GM19324 (cell line): ENCODE results near the gene FTO.

Source experiments
- ATAC-seq: cut with Tn5 transposase; IDR thresholded peaks from one replicate; pipeline ENCODE4 v1.9.1; 2021; ENCODE audit warnings: mild to moderate bottlenecking, moderate library complexity; ENCODE audit not compliant: unreplicated experiment, low FRiP score

The FTO gene

GRCh38 chr16:53775821-53776431 is 72.0 kb downstream of the FTO start:
- no peak for ATAC-seq

GRCh38 chr16:53779186-53779585 is 75.2 kb downstream of the FTO start:
- no peak for ATAC-seq

DNA sequence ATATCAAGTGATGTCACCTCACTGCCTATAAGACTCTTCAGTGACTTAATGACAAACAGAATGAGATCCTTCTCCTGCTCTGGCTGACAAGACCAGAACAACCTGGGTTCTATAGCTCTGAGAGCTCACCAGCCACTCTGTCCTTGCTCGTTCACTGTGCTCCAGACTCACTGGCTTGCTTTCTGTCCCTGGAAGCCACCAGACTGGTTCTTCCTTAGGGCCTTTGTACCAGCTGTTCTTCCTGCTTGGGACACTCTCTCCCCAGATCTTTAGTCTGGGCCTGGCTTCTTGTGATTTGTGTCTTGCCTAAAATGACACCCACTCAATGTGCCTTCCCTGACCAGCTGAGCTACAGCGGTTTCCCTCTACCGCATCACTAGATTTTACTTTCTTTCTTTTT is 76.1 kb downstream of the FTO start:
- no peak for ATAC-seq

DNA sequence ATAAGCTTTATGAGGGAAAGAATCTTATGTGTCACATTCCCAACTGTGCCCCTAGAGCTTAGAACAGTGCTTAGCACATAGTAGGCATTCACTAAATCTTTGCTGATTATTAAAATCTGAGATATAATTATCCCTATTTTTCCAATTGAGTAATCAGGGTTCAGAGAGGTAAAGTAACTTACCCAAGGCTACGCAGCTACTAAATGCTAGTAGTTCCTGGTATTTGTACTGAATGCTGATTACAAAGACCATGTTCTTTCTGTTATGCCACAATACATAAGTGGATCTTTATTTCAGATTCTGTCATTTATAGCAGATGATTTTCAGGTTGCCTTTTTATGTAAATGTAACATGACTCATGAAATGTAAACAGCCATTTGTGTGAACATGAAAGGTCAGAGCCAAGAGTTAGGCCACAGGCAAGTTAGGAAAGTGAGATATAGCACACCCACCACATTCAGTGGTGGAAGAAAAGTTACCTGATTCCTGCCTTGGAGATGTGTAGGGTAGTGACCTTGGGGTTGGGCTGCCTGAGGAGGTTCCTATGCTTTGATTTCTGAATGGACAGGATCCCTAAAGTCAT is 77.2 kb downstream of the FTO start:
- ATAC-seq = no peak

DNA sequence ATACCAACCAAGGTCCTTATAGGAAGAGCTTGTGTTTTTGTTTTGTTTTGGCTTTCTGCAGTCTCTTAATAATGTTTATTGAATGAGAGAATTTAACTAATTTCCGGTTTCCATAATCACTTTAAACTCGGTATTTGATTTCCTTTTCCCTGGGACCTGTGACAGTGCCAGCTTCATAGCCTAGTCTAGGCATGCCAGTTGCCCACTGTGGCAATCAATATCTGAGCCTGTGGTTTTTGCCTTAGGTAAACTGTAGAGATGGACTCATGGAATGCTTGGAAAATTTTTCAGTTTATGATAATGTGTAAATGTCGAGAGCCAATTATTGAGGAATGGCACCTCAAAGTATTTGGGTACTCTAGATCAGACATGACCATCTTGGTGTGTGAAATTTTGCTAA is 78.2 kb downstream of the FTO start:
- no peak for ATAC-seq

- no peak for ATAC-seq
Observed at GRCh38 chr16:53784291-53784690, 80.3 kb downstream of the FTO start.

DNA sequence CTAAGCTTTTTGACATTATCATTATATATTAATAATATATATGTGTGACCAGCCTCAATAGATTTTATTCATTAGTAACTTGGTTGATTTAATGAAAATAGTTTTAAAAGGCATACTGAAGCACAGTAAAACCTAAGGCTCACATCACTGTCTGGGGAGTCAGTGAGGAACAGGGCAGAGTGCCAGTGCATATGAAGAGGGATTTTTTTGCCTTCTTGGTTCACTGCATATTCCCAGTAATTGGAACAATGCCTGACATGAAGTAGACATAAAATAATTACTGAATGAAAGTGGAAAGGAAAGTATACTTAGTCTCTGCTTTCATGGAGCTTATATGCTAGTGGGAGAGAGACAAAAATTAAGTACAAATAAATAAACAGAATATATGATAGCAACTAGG is 81.1 kb downstream of the FTO start:
- no peak for ATAC-seq

GRCh38 chr16:53785916-53786315 is 82.0 kb downstream of the FTO start:
- no peak for ATAC-seq

DNA sequence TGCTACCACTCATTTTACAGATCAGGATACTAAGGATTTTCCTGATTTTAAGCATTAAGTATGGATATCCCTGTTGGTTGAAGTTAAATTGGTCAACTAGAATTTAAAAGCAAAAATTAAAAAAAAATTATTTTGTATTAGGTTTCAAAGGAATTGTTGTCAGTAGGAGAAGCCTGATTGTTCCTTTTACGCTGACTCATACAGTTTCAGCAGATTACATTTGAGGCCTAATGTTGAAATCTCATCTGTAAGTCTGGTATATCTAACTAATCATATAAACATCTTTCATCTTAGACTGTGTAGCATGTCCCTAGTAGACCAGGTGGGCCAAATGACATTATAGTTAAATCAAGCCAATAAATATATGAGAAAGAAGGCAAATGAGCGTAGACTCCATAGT is 83.5 kb downstream of the FTO start:
- ATAC-seq = no peak

- ATAC-seq = no peak
Observed at GRCh38 chr16:53789137-53789536, 85.2 kb downstream of the FTO start.

- ATAC-seq = no peak
Observed at GRCh38 chr16:53792161-53792951, 88.4 kb downstream of the FTO start.

DNA sequence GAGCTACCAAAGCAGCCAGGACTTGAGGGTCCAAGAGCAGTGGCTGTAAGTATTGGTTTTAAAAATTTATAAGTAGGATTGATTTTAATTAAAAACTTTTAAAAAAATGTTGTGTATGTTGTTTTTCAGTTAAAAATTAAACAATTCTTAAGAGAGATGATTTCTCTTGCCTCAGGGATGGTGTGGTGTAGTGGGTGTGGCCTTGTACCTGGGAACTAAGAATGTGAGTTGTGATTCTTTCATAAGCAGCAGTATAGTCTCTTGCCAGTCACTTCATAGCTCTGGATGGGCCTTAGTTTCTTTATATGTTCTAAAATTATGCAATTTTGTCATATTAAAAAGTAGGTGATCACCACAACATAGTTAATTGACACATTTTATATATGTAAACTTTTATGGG is 99.5 kb downstream of the FTO start:
- ATAC-seq = no peak

DNA sequence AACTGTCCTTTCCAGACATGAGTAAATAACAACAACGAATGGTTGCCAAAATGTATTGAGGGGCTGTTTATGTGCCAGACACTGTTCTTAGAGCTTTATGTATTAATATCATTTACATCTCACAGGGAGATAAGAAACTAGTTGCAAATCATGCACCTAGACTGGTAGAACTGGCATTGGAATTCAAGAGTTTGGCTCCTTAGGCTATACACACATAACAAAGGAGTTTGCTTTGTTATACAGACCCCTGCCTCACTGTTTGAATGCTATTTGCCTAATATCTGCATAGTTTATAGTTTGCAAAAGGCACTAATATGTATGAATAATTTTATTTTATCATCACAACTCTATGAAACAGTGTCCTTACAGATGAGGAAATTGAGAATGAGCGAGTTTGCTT is 100.0 kb downstream of the FTO start:
- ATAC-seq = no peak

DNA sequence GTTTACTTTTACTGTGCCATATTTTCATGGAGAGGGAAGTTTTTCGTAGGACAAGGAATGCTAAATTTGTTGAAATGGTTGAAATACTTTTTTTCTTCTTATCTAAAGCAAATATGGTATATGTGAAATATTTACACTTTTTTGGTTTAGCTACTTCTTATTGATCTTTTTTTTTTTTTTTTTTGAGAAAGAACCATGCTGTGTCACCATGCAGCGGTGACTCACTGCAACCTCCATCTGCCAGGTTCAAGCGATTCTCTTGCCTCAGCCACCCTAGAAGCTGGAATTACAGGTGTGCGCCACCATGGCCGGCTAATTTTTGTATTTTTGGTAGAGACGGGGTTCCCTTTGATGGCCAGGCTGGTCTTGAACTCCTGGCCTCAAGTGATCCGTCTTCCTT is 100.5 kb downstream of the FTO start:
- ATAC-seq = no peak

DNA sequence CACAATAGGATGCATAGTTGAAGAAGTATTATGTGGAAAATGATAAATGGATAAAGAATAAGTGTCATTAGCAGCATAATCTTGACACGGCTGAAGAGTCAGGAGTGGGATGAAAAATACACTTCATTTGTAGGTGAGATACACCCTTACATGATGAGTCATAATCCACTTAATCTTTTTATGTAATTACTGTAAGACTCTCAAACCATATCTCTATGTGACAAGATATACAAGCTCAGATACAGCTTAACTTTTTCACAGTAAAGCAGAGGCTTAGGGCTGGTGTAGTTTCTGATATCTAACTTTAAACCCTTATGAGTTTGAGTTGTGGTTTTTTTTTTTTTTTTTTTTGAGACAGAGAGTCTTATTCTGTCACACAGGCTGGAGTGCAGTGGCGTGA is 101.2 kb downstream of the FTO start:
- no peak for ATAC-seq

DNA sequence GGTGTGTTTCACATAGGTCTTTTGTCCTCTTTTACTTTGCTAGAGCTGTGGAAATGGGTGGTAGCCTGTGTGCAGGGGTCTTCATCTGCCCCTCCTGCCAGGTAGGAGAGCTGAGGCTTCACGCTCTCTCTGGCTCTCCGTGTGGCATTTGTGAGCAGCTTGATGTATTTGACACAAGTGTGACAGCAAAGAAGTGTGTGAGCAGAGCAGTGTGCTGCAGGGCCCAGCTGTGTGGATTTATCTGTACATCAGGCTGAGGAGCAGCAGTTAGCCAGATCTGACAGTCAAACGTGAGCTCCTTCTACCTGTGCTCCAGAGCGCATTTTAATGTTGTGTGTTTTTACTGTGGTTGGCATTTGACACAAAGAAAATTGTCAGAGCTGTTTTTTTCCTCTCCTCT is 101.8 kb downstream of the FTO start:
- no peak for ATAC-seq

DNA sequence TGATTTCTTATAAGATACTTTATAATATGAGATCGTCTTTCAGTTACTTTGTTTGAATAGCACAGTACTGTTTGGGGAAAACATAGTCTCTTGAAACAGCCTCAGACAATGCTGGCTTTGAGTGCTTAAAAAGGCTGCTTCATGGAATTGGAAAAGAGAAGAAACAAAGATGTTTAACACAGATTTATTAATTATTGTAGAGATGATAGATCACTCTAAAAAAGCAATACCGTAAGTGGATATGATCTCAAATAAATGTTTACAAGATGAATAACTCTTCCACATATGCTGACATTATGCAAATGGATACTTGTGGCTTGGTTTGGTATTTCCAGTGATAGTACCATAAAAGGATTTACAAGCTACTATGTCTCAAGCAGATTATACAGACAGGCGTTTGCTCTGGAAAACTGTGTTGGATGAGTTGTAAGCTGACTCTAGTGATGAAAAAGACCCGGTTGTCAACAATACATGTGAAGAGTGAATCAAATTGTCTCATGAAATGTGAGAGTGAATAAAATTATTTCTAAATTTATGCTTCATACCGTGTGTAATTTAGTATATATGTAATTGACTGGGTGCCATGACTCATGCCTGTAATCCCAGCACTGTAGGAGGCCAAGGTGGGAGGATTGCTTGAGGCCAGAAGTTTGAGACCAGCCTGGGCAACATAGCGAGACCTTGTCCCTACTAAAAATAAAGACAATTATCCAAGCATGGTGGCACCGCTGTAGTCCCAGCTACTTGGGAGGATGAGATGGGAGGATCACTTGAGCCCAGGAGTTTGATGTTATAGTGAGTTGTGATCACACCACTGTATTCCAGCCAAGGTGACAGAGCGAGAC is 105.4 kb downstream of the FTO start:
- ATAC-seq = no peak

GRCh38 chr16:53812914-53813313 is 109.0 kb downstream of the FTO start:
- no peak for ATAC-seq

- ATAC-seq = no peak
Observed at GRCh38 chr16:53814801-53815200, 110.8 kb downstream of the FTO start.

DNA sequence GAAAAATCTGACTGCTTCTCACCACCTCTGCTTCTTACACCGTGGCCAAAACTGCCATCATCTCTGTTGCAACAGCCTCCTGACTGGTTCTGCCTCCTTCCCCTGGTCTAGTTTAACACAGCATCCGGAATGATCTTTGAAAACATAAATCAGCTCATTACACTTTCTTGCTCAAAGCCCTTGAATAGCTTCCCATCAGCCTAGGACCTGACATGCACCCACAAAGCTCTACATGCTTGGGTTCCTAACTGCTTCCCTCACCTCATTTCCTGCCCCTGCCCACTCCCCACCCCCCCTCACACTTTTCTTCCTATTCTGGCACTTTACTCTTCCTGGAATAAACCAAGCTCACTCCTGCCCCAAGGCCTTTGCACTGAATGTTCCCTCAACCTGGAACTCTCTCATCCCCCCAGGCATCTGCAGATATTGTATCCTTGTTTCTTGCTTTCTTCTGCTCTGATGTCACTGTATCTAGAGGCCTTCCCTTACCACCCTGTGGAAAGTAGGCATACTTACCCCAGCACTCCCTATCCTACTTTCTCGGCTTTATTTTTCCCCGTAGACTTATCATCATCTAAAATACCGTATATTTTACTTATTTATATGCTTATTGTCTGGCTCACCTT is 112.4 kb downstream of the FTO start:
- ATAC-seq = no peak
